Measurements from ENCODE around the gene GPM6B.
A peak's percentile ranks its signal among the peaks of the same experiment; 100 is the strongest.

Gene GPM6B

DNA sequence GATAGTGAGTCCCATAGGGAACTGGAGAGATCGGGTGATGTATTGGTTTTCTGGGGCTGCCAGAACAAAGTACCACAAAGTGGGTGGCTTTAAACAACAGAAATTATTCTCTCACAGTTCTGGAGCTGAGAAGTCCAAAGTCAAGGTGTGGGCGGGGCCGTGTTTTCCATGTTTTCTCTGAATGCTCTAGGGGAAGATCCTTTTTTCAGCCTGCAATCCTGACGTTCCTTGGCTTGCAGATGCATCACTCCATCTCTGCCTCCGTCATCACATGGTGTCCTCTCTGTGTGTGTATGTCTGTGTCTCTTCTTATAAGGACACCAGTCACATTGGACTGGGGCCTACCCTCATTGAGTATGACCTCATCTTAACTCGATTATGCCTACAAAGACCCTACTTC lies 7.9 kb upstream of the GPM6B start:
- no peak for DNase-seq (ENCODE audit: low spot score)

DNA sequence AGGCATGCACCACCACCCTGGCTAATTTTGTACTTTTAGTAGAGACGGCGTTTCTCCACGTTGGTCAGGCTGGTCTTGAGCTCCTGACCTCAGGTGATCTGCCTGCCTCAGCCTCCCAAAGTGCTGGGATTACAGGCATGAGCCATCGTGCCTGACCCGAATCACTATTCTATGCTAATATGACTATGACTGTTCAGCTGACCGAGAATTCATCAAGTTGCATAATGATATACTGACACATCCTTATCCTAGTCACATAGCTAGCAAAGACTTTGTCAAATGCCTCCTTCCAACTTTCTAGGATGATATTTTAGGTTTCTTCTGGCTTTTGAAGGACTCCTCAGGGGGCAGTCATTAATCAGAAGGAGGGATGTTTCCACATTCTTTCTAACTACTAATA lies 4.8 kb upstream of the GPM6B start:
- DNase-seq (ENCODE audit: low spot score), result no peak

DNA sequence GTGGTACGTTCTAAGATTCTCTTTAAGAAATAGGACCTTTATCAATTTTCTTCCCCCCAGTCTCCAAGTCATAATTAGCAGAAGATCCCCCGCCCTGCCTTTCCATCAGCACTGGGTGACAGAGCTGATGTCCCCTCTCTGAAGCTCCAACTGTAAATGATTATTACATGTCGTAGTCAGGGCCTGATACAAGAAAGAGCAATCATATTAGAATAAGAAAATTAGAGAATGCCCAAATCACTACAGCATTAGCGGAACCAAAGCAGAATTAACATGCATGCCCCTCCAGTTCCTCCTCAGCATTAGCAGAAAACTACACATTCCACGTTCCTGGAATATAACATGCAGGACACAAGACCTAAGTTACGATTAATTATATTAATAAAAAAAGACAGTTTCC lies 717 bp downstream of the GPM6B start:
- no peak for DNase-seq (ENCODE audit: low spot score)

DNA sequence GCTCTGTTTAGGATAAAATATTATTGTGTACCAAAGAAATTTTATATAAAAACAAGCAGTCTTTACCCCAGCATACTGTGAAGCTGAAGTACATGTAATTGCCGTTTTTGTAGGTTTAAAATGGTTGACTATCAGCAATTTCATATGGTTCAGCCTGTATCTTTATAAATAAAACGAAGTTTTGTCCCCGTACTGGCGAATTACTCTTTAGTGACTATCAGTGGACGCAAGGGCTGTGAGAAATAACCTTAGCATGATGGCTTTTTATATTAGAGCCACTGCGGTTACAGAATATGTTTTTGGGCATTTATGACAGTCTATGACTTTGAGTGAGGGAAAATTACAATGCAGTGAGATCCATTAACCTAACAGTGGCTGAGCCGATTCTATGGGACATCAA lies 1.2 kb downstream of the GPM6B start:
- no peak for DNase-seq (ENCODE audit: low spot score)

DNA sequence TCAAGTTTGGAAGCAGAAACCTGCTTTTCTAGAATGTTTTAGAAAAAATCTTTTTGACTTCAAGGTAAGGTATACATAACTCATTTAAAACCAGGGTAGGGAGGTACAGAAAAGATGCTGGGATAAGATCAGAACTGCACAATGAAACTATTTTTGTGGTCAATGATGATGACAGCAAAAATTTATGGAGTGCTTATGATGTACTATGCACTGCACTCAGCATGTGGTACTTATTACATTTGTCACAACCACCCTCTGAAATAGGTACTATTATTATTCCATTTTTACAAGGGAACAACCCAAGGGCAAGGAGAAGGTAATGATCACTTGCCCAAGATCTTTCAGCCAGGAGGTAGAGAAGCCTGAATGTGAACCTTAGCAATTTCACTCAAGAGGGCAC lies 8.0 kb downstream of the GPM6B start:
- DNase-seq (ENCODE audit: low spot score), result no peak

DNA sequence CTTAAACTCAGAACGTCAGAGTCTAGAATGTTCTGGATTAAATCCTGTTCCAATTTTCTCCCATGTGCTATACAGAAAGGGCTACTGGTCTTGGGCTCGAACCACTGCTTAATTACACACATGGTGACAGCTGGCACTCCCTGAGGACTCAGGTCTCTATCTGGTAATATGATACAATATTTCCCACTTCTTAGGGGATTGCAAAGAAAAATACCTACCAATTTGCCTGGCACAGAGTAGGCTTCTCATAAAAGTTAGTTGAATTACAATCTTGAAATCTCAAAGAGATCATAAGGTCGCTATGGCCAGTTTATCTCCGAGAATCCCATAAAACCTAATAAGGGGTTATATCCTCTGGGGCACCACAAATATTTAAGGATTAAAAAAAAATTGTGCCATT lies 8.6 kb downstream of the GPM6B start:
- DNase-seq (ENCODE audit: low spot score), result no peak

DNA sequence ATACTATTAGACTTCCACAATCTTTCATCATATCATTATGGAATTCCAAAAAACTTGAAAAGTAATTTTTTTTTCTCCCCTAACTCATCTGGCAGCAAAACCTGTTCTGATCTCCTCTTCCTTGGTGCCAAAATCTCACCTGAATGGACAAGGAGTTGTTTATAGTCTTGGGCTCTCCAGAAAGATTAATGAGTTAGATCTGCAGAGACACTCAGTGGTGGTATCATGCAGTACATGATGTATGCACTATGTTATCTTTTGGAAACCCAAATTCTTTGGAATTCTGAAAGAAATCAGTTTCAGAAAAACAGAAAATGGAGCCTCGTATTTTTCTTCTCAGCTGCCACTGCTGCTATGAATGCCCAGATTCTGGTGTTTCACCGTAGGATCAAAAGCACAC lies 11.7 kb downstream of the GPM6B start:
- DNase-seq (ENCODE audit: low spot score), result no peak

DNA sequence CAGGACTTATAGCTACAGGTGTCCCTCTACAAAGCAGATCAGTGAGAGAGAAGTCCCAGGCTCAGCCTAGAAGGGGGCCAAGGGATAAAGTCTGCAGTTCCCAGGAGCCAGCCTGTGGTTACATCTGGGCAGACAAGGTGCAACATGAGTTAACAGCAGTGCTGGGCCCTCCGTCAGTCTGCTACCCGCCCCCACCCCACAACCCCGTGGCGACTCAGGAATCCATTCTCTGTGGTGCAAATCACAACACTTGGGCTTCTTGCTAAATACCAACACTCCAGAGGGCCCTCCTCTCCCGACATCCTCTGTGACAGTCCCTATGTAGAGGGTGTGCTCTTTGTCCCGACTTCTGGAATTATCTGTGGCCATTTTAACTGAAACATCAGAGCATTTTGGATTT lies 13.8 kb downstream of the GPM6B start:
- DNase-seq (ENCODE audit: low spot score), result no peak

DNA sequence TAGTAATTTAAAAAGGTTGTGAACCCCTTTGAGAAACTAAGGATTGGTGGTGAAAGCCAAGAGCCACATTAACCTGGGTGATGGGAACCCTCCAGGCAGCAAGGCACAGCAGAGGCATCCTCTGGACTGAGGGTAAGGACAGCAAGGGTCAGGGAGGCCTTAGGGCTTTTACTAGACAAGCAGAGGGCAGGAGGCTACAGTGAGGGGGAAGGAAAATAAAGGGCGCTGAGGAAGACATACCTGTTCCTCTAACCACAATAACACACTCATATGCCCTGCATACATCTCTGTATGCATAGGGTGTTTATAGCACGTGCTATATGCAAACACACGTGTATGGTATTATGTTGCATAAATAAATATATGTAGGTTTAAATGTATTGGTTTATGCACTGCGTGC lies 18.7 kb downstream of the GPM6B start:
- no peak for DNase-seq (ENCODE audit: low spot score)

DNA sequence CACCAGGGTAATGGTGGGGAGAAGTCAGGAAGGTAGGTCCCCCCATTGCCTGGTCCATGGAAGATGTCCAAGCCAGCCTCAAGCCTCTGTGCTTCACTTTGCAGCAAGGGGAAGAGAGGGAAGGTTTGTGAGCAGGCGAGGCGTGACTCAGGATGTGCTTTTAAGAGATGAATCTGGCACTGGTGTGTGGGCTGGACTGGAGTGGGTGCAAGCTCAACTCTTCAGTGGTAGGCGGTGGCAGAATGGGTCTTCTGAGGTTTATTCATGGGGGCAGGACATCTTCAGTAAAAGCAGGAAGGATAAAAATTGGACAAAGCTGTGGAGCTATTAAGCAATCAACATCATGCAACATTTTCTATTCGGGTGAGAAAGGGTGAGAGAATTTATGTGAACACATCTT lies 19.4 kb downstream of the GPM6B start:
- no peak for DNase-seq (ENCODE audit: low spot score)

DNA sequence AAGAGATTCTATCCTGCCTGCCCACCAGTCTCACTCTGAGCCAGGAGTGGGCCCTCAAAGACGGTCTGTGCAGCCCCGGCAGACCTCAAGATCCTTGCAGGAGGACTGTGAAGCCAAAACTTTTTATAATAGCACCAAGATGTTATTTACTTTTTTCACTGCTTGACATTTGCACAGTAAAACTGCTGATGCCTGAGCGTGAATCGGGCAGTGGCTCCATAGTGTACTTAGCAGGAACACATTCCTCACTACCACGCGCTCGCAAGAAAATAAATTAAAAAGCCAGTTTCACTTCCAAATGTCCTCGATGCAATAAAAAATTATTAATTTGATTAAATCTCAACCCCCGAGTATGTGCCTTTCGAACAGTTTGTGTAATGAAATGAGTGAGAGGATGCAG lies 22.5 kb downstream of the GPM6B start:
- DNase-seq (ENCODE audit: low spot score), result no peak

DNA sequence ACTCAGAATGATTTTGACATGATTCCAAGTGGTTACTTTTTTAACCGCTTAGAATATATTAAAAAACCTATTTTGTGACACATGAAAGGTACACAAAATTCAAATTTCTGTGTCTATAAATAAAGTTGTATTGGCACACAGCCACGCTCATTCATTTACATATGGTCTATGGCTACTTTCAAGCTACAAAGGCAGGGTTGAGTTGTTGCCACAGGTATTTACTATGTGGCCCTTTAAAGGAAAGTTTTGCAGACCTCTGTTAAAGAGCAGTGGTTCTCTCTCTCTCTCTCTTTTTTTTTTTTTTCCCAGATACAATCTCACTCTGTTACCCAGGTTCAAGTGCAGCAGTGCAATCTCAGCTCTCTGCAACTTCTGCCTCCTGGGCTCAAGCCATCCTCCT lies 23.0 kb downstream of the GPM6B start:
- DNase-seq (ENCODE audit: low spot score), result no peak

DNA sequence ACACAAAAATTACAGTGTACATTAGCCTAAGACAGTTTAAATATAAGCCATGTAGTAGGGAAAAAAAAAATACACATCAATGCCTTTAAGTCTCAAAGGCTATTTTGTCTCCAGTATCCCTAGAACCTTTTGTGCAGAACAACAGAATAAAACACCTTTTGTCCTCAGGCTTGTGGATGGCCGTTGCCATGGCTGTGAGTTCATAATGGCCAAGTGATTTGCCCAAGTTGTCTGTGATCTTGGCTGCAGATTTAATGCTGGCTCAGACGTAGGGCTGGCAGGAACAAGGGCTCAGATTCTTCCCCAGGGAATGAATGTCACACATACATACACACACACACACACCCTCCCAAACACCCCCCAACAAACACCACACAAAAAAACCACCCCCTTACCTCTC lies 25.3 kb downstream of the GPM6B start:
- no peak for DNase-seq (ENCODE audit: low spot score)

DNA sequence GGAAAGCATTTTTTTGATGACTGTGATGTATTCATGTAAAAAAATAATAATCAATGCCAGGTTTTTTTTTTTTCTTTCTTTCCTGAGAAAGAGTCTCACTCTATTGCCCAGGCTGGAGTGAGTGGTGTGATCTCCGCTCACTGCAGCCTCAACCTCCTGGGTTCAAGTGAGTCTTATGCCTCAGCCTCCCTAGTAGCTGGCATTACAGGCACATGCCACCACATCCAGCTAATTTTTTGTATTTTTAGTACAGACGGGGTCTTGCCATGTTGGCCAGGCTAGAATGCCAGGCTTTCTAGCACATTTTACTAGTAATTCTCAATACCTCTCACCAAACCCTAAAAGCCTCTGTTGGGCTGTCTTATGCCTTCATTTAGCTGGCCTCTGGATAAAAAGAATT lies 25.7 kb downstream of the GPM6B start:
- no peak for DNase-seq (ENCODE audit: low spot score)

DNA sequence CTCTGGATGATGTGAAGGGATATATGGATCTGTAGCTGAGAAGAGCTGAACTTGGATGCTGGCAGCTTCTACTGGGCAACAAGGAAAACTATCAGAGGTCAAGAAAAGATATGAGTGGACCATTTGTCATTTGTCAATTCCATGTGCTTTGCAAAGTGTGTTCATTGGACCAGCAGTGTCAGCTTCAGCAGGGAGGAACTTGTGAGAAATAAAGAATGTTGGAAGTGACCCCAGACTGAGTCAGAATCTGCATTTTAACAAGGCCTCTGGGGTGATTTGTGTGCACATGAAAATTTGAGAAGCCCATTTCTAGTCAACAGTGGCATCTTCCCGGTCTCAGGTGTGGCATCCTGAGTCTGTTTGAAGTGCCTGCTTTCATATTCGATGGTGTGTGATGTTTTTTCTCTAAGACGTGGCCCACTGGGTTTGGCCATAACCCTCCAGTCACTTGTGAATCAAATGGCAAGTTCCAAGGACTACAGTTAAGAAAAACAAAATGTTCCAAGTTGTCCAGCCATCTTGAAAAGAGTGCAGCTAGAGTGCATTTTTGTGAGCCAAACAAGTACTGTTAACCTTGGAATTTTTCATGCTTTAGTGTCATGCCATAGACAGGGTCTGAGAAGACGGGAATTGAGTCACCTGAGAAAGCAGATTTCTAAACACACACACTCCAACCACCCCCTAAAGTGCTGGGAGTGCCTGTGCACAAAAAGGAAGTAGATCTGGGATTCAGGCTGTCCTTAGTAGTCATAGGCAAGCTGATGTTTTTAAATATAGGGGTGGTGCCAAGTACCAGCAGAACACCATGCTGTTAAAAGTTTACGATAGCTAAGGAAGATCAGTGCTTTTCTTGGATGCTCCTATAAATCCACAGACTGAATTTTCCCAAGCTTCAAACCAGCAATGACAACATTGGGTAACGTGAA lies 26.4 kb downstream of the GPM6B start:
- no peak for DNase-seq (ENCODE audit: low spot score)

DNA sequence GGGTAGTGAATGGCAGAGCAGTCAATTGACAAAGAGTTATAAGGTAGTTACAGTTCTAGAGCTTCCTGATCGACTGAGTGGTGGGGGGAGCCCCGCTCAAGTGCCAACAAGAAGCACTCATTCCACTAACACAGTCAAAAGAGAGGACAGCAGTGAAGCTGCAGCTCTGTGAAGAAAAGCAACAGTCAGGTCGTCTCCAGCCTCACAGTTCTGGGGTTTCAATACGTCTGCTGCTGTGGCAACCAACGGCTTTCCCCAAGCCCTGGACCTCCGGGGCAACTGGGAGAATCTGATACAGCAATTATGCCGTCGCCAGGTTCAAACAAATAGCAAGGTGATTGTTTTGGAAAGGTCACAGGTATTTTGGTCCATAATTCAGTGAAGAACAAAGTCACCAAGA lies 30.8 kb downstream of the GPM6B start:
- DNase-seq (ENCODE audit: low spot score), result no peak

DNA sequence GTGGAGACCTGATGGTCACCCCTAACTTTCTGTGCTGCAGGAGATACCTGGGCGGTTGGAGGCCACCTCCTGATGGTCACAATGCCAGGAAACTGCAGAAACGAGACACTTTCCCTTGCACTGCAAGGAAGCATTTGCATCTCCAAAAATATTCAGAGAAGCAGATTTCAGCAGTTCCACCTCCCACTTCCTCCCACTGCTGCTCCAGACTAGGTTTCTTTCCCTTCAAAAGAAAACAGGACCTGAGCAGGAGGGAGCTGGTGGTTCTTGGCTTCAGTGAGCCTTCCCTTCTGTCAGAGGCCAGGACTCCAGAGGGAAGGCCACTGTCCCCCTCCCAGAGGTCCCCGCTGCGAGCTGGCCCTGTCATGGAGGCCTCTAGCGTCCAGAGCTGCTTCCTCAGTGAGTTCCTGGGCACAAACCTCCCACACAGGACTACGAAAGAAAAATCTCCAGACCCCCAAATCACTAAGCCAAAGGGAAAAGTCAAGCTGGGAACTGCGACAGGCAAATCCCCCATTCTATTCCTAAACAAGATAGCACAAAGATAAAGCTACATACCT lies 35.9 kb downstream of the GPM6B start:
- no peak for DNase-seq (ENCODE audit: low spot score)

DNA sequence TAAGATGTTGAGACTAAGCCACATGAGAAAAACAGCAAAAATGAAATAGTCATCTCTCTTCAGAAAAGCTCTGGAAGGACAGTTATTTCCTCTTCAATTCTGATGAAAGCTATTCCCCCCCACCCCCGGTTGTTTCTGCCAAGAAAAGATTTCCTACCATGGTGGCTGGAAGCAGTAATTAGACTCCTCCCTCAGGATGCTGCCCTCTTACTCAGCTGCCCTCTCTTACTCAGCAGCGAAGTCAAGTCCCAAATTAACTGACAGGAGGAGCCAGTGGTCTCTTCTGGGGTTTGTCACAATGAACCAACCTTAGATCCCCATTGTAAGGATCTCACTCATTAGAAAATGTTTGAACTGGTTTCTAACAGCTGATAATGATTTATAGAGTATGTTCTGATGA lies 38.0 kb downstream of the GPM6B start:
- DNase-seq (ENCODE audit: low spot score), result peak; percentile 32

DNA sequence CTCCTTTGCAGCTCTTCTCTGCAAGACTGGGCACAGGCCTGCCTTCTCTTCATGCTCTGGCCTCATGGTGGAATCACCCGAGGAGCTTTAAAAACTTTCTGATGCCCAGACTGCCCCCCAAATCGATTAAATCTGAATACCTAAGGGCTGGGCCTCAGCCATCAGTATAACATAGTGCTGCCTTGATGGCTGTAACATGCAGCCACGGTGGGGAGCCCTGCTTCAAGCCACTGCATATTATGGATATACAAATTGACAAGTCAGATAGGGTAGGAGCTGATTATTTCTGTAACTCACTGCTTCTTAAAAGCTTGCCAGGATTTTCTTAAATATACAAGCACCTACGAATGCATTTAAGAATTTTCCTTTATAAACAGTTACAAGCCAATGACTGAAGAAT lies 40.5 kb downstream of the GPM6B start:
- DNase-seq (ENCODE audit: low spot score), result no peak

DNA sequence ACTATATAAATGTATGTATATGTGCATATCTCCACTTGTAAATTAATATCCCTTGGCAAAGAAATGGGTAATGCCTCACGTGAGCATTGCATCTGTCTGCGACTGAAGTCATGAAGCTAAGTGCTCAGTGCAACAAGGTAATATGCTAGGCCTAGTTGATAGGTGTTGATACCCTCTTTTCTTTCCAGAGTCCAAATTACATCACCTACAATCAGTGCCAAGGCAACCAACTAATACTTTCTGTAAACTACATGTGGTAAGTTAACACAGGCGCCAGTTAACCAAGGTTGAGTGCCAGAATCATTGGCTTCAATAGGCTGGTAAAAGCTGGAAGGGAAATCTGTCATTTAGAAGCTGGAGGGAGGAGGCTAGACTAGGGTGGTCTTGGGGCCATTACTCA lies 41.1 kb downstream of the GPM6B start:
- no peak for DNase-seq (ENCODE audit: low spot score)

DNA sequence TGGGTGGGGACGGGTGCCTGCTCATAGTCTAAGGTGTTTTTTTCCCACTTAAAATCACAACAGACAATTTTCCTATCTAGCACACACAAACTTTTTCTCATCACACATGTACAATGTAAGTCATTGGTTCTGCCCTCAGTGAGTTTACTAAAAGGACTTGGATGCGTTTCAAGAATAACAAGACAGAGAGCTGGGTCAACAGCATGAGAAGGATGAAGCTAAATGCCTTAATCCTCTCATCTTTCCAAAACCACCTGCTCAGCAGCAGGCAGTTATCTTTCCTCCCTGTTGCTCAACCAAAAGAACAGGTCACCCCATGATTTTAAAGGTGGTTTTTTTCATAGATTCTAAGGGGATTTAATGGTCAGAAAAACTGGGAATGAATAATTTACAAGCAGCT lies 42.2 kb downstream of the GPM6B start:
- no peak for DNase-seq (ENCODE audit: low spot score)

DNA sequence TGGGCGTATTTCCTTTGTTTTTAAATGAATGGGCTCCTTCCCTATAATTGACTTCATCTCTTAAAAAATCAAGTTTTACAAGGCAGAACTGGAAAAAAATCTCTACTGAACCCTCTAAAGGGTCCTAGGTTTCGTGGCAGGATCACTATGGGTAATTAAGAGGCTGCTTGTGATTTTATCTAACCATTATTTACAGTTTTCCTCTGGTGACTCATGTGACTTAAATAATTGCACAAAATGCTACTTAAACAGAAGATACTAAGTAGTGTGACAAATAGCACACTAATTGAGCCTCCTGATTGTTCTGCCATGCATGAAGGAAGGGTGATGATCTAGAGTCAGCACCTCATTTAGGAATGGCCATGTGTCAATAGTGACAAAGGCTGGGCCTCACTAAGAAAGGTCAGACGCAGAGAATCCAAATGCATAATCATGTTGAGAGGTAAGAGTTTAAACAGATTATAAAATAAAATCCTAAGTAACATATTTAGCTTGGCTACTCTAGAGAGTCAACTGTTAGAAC lies 46.8 kb downstream of the GPM6B start:
- DNase-seq (ENCODE audit: low spot score), result no peak

DNA sequence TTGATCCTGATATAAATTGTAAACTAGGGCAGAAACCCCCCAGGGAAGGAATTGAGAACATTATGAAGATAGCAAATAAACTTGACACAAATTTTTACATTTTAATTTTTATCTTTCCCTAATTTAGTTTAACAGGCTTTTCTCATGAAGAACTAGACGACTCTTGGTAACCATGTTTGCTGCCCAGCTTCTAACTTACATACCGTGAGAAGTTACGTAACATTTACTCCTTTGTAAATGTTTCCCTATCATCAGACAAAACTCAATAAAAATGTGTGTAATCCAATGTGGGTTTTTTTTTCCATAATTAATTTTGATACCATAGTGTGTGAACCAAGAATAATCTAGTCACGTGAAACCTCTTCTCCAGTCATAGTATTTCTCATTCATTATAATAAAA lies 48.0 kb downstream of the GPM6B start:
- DNase-seq (ENCODE audit: low spot score), result no peak

DNA sequence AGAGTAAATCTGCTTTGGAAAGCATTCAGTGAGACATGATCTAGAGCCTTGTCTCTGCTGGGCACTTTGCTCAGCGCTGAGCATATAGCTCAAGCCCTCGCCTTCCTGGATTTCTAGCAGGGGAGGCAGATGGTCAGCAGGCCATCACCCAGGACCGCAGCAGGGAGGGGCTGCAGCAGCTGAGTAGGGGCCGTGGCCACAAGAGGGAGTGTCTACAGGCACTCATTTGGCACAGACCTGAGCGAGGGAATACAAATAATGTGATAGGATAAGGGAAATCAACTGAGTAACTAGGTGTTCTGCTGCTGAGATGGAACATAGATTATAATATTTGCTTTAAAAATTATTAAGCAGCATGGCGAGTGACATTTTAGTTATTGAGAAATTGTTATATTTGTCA lies 52.1 kb downstream of the GPM6B start:
- no peak for DNase-seq (ENCODE audit: low spot score)

Measured in AG08396 (cell line).